GM18507 (cell line): ENCODE results near the gene SERPINA10.

Experiments
- DNase-seq: peaks from one replicate; pipeline ENCODE4 v3.0.0; 2011; ENCODE audit warnings: low read depth; ENCODE audit not compliant: insufficient read length; ENCODE audit errors: extremely low spot score
- FAIRE-seq: peaks from 2 replicates; lab custom pipeline; 2011; peaks lifted over from hg19 to GRCh38; lab: Jason Lieb, UNC

Gene SERPINA10, protein sequence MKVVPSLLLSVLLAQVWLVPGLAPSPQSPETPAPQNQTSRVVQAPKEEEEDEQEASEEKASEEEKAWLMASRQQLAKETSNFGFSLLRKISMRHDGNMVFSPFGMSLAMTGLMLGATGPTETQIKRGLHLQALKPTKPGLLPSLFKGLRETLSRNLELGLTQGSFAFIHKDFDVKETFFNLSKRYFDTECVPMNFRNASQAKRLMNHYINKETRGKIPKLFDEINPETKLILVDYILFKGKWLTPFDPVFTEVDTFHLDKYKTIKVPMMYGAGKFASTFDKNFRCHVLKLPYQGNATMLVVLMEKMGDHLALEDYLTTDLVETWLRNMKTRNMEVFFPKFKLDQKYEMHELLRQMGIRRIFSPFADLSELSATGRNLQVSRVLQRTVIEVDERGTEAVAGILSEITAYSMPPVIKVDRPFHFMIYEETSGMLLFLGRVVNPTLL

DNA sequence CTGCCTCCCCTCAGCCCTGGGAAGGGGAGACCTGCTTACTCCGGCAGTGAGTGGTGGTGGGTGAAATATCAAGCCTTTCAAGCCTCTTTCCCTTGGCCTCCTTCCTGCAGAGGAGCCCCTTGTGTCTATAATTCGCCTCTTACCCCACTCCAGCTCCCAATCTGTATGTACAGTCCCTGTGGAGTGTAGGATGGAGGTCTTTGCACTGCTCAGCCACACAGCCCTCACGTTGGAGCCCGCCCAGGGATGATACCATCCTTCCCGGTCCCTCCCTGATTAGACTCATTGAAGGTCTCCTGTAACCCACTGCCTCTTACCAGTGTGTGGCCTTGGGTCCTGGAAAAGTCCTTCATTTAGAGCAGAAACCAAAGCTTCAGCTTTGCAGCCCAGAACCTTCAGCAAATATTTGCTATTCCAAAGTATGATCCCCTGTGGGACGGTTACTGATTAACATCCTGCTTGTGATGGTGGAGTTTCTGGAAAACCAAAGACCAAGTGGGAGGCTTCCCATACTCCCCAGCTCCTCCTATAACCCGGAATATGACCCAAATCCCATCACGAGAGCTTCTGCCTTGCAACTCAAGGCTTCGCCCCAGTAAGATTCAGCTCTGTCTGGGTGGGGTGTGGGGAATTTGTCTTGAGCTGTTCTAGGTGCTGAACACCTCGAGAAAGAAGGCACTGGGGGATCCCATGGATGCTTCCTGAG is at the start of gene SERPINA10:
Gene SERPINA10 (minus strand): TSS at position 397 of the 706 bp plus-strand sequence. CDS start 2,675 bp downstream, outside the sequence.
- DNase-seq (no peak), FAIRE-seq (no peak)

- no peak for DNase-seq
These were observed 49.4 kb upstream of the SERPINA10 start for GRCh38 chr14:94342334-94342934.

GRCh38 chr14:94341656-94342333 is 48.7 kb upstream of the SERPINA10 start:
- FAIRE-seq (no peak), DNase-seq (no peak)

More at GRCh38 chr14:94342334-94342934, 49.4 kb upstream of the SERPINA10 start:
- FAIRE-seq = no peak

GRCh38 chr14:94340533-94340932 is 47.5 kb upstream of the SERPINA10 start:
- DNase-seq (no peak), FAIRE-seq (no peak)

GRCh38 chr14:94338023-94338422 is 45.0 kb upstream of the SERPINA10 start:
- DNase-seq (no peak), FAIRE-seq (no peak)

GRCh38 chr14:94337274-94337673 is 44.2 kb upstream of the SERPINA10 start:
- FAIRE-seq (no peak), DNase-seq (no peak)

- no peak for DNase-seq
- no peak for FAIRE-seq
These were observed 41.8 kb upstream of the SERPINA10 start for GRCh38 chr14:94334872-94335271.

DNA sequence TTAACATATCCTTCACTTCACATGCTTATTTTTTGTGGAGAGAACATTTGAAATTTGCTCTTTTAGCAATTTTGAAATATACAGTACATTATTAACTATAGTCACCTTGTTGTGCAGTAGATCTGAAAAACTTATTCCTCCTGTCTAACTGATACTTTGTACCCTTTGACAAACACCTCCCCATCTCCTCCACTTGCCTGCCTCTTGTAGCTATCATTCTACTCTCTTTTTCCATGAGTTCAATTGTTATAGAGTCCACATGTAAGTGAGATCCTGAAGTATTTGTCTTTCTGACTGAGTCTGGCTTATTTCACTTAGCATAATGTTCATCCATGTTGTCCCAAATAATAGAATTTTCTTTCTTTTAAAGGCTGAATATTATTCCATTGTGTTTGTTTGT is 39.5 kb upstream of the SERPINA10 start:
- FAIRE-seq (peak; percentile 24), DNase-seq (no peak)

GRCh38 chr14:94332063-94332583 is 39.1 kb upstream of the SERPINA10 start:
- no peak for FAIRE-seq
- DNase-seq = no peak

DNA sequence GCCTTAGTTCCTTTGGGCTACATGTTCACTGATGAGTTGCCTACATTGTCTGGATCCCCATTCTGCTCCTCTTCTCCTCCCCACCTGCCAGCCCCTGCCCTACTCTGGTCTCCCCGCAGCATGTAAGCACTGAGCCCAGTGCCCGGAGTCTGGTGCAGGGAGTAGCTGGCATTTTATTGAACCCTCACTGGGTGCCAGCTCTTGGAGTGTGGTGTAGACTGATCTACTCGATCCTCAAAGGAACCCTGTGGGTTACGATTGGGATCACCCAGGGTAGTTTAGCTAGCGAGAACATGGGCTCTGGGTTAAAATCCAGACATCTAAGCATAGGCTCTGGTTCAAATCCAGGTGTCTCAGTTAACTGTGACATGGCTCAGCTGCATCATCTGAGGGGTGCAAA is 38.4 kb upstream of the SERPINA10 start:
- no peak for FAIRE-seq
- no peak for DNase-seq

- FAIRE-seq = no peak
- no peak for DNase-seq
These were observed 37.8 kb upstream of the SERPINA10 start for GRCh38 chr14:94330857-94331256.

- no peak for FAIRE-seq
- no peak for DNase-seq
These were observed 37.4 kb upstream of the SERPINA10 start for GRCh38 chr14:94330432-94330831.

DNA sequence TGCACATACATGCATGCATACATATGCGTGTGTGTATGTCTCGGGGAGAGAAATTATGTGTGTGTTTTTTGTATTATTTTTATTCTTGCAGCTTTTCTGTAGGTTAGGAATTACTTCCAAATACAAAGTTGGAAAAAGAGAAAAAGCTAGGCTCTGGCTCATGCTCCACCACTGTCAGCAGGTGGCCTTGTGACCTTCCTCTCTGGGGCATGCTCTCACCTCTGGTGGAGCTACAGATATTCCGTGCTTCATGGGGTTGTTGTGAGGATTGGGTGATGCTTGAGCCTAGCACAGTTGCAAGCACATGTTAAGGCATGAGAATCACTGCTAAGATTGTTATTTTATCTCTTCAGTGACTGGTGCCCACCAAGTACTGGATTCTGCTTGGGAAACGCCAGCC is 36.8 kb upstream of the SERPINA10 start:
- no peak for DNase-seq
- FAIRE-seq = no peak

GRCh38 chr14:94328196-94328595 is 35.1 kb upstream of the SERPINA10 start:
- FAIRE-seq (peak; percentile 24), DNase-seq (no peak)

- FAIRE-seq = peak; percentile 64
- no peak for DNase-seq
These were observed 29.8 kb upstream of the SERPINA10 start, which contains the start of gene SERPINA6 for GRCh38 chr14:94322648-94323570. TSS of gene SERPINA6 (minus strand) at chr14:94323336. CDS start at chr14:94314648, 8,688 bp downstream.

DNA sequence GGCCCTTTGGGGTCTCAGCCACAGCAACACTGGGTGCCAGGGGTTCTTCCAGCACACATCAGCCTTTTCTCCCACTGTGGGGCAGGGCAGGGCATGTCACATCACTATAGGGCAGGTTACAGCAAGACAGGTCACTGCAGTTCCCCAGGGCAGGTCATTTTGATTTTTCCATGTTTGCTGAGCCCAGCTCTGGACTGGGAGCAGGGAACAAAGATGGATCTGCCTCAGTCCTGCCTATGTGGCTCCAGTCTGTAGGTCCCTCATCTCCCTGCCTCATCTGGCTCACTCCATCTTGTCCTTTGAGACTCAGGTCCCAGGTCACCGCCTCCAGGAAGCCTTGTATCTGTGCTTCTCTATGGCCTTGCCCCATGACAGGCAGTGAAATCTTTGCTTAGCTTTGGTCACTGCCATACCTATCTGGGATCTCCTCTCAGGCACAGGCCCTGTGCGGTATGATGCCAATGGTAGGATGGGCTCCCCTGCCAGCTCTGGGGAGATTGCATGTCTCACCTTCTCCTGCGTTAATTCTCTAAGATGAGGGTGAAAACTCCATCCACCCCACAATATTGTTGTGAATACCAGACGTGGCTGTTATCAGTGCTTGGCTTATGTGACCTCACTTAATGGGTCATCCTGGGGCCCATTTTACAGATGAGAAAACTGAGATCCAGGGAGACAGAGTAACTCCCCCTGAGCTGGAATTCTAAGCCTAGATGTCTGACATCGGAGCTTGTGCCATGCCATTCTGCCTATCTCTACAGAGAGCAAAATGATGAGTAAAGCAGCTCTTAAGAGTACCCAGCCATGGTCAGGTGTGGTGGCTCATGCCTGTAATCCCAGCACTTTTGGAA is 28.6 kb upstream of the SERPINA10 start:
- no peak for FAIRE-seq
- DNase-seq = no peak

DNA sequence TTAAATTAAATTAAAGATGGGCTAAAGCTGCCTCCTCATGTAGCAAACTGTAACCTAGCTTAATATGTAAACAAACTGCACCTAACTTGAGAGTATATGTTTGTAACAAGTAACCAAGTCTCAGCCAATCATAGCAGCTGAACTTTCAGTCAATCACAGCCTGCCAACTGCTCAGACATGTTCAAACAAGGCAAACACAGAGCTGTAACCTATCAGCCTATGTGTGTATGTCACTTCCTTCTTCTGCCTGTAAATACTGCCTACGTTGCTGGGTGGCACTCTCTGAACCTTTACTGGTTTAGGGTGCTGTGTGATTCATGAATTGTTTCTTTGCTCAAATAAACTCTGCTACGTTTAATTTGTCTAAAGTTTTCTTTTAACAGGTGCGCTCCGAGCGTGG is 27.2 kb upstream of the SERPINA10 start:
- peak; percentile 5 for FAIRE-seq

DNA sequence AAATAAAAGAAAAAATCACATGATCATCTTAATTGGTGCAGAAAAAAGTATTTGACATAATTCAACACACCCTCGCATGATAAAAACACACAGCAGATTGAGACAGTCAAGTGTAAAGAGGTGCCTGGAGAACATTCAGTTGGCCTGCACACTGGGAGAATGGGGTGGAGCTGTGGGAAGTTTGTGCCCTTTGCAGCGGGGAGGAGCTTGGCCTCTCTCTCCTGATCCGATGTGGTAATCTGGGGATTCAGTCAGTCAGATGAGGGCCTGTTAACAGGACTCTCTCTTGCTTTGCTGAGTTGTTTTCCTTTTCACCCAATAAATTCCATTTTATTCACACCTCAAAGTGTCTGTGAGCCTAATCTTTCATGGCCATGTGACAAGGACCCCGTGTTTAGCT is 24.2 kb upstream of the SERPINA10 start:
- DNase-seq (no peak), FAIRE-seq (no peak)

More for the DNA sequence above, 27.2 kb upstream of the SERPINA10 start:
- no peak for DNase-seq
